SK-N-SH treated with all-trans-retinoic acid at 6 μM for 48 hours (cell line): ENCODE results near the gene CKAP4.

Source experiments
- ESRRG ChIP-seq: fragments of 250-450 bp; sonication (Bioruptor Pico); IDR thresholded peaks from 2 replicates; pipeline ENCODE4 v1.6.1; 2021; ENCODE audit warnings: mild to moderate bottlenecking
- PATZ1 ChIP-seq: fragments of 250-450 bp; sonication (Bioruptor Pico); IDR thresholded peaks from 2 replicates; pipeline ENCODE4 v1.8.0; 2020; ENCODE audit warnings: mild to moderate bottlenecking, moderate library complexity, borderline replicate concordance
- SNAI2 ChIP-seq: fragments of 250-450 bp; sonication (Bioruptor Pico); IDR thresholded peaks from 2 replicates; pipeline ENCODE4 v1.5.0; 2020; ENCODE audit warnings: mild to moderate bottlenecking, moderate library complexity
- TOX ChIP-seq: fragments of 250-450 bp; sonication (Bioruptor Pico); IDR thresholded peaks from 2 replicates; pipeline ENCODE4 v1.8.0; 2021; ENCODE audit warnings: mild to moderate bottlenecking, moderate library complexity, borderline replicate concordance
- ZNF565 ChIP-seq: fragments of 450-650 bp; formaldehyde crosslinking; conservative IDR thresholded peaks from 2 replicates; pipeline ENCODE4 v1.5.0; 2020; ENCODE audit warnings: low read depth, mild to moderate bottlenecking, moderate library complexity
- ZNF70 ChIP-seq: fragments of 450-650 bp; formaldehyde crosslinking; IDR thresholded peaks from 2 replicates; pipeline ENCODE4 v1.5.0; 2020; ENCODE audit warnings: mild to moderate bottlenecking, moderate library complexity
- TF ChIP-seq, protein P1 (sequence below): fragments of 250-450 bp; sonication (Bioruptor Pico); IDR thresholded peaks from 2 replicates; pipeline ENCODE4 v1.5.1; 2020; ENCODE audit warnings: low read depth, mild to moderate bottlenecking, moderate library complexity

- TF ChIP-seq SNAI2 (no peak), ZNF70 (no peak), PATZ1 (CRISPR knock-in tag) (no peak), ZNF565 (no peak), TOX (CRISPR knock-in tag) (no peak), ESRRG (CRISPR knock-in tag) (no peak)
- TF ChIP-seq, protein P1, sequence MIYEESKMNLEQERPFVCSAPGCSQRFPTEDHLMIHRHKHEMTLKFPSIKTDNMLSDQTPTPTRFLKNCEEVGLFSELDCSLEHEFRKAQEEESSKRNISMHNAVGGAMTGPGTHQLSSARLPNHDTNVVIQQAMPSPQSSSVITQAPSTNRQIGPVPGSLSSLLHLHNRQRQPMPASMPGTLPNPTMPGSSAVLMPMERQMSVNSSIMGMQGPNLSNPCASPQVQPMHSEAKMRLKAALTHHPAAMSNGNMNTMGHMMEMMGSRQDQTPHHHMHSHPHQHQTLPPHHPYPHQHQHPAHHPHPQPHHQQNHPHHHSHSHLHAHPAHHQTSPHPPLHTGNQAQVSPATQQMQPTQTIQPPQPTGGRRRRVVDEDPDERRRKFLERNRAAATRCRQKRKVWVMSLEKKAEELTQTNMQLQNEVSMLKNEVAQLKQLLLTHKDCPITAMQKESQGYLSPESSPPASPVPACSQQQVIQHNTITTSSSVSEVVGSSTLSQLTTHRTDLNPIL (CRISPR knock-in tag), result no peak
Measured at GRCh38 chr12:106223485-106224354, 24.1 kb downstream of the CKAP4 start.
